Measurements from ENCODE around the gene KLF14. TPM values are rescaled to one million over a fixed set of nuclear protein-coding genes. Genes with fewer than 3 reads are reported as not detected.

The KLF14 gene
- total and polyA plus RNA-seq, 4 donors: 0.26 to 0.31 (median 0.30) TPM; not detected in 1

GRCh38 chr7:130689683-130690082 lies 44.3 kb downstream of the KLF14 start:
- Histone ChIP-seq H3K4me1 (ENCODE audit: control insufficient read depth in 5 of 5, insufficient read depth in 5 of 5, low read length in 5 of 5) (no peaks in the 10 kb centered on the region), H3K9me3 (ENCODE audit: control insufficient read depth in 4 of 4, insufficient read depth in 3 of 4, low read length in 3 of 4) (peaks cover 0 to 6% (median 0%) of the 10 kb centered on the region in 4 donors), H3K27ac (ENCODE audit: low read depth in 1 of 2, low read length in 1 of 2) (no peak overlapping the region), H3K27me3 (ENCODE audit: control insufficient read depth in 3 of 3, insufficient read depth in 3 of 3, low read length in 2 of 3) (no peaks in the 10 kb centered on the region), H3K36me3 (ENCODE audit: control insufficient read depth in 4 of 4, insufficient read depth in 4 of 4, low read length in 4 of 4) (no peaks in the 10 kb centered on the region), H3K9ac (ENCODE audit: insufficient read depth in 1 of 2, low read length in 2 of 2) (no peak overlapping the region), H3K4me3 (no peak overlapping the region)
- DNase-seq (no peak), ATAC-seq (ENCODE audit: insufficient read depth, low FRiP score) (no peak)
- TF ChIP-seq CTCF (IDR thresholded peaks at IDR 0.05; ENCODE audit: control extremely low read depth, extremely low read depth): no peak
- WGBS, 2 donors: 87 to 95% methylated on average over 1 of the region's 1 CpG

GRCh38 chr7:130683026-130683425 lies 51.0 kb downstream of the KLF14 start:
- H3K36me3 ChIP-seq (ENCODE audit: control insufficient read depth in 4 of 4, insufficient read depth in 4 of 4, low read length in 4 of 4): no peaks in the 10 kb centered on the region
- H3K9me3 ChIP-seq (ENCODE audit: control insufficient read depth in 4 of 4, insufficient read depth in 3 of 4, low read length in 3 of 4): no peaks in the 10 kb centered on the region
- TF ChIP-seq CTCF (IDR thresholded peaks at IDR 0.05; ENCODE audit: control extremely low read depth, extremely low read depth): no peak
- H3K27me3 ChIP-seq (ENCODE audit: control insufficient read depth in 3 of 3, insufficient read depth in 3 of 3, low read length in 2 of 3): no peaks in the 10 kb centered on the region
- no peak overlapping the region for H3K27ac ChIP-seq (ENCODE audit: low read depth in 1 of 2, low read length in 1 of 2)
- DNase-seq: no peak
- no peak overlapping the region for H3K4me3 ChIP-seq
- no peak overlapping the region for H3K9ac ChIP-seq (ENCODE audit: insufficient read depth in 1 of 2, low read length in 2 of 2)
- H3K4me1 ChIP-seq (ENCODE audit: control insufficient read depth in 5 of 5, insufficient read depth in 5 of 5, low read length in 5 of 5): no peaks in the 10 kb centered on the region
- 90 to 92% methylated on average over 2 of the region's 2 CpGs for WGBS, 2 donors
- ATAC-seq (ENCODE audit: insufficient read depth, low FRiP score): no peak

Other genes starting within 250 kb of the KLF14 start
- 100 to 1,000 TPM in 1 of 2 donors, 10 to 100 TPM in 1; 47.9 to 195 TPM for gene MEST, start 242.1 kb downstream of the KLF14 start, total RNA-seq
- gene MEST, start 242.1 kb downstream of the KLF14 start, polyA plus RNA-seq: 10 to 100 TPM; 22.3 to 91.1 TPM
- 10 to 100 TPM; 20.7 to 29.3 TPM for gene COPG2, start 65.5 kb downstream of the KLF14 start, total RNA-seq
- gene COPG2, start 65.5 kb downstream of the KLF14 start, polyA plus RNA-seq: 10 to 100 TPM in 1 of 2 donors, 1 to 10 TPM in 1; 8.9 to 12.8 TPM
- gene TSGA13, start 47.7 kb downstream of the KLF14 start, total RNA-seq: not detected
- gene TSGA13, start 47.7 kb downstream of the KLF14 start, polyA plus RNA-seq: not detected